SHP77 (cell line): ENCODE measurements around the gene SERTAD2.

ENCODE experiments used
- DNase-seq, 2 experiments: peaks; one replicate each; lab custom pipeline; 2025; lab: John Stamatoyannopoulos, UW

The SERTAD2 gene

GRCh38 chr2:64627860-64628841, 25.6 kb downstream of the SERTAD2 start:
- DNase-seq, result no peak

- peak; percentile 85 to 87 for DNase-seq
Observed at GRCh38 chr2:64626963-64627760, 26.6 kb downstream of the SERTAD2 start.

GRCh38 chr2:64626146-64626809, 27.4 kb downstream of the SERTAD2 start:
- no peak for DNase-seq

GRCh38 chr2:64625299-64626145, 28.2 kb downstream of the SERTAD2 start:
- no peak for DNase-seq

GRCh38 chr2:64624862-64625261, 28.9 kb downstream of the SERTAD2 start:
- DNase-seq, result no peak

- no peak for DNase-seq
Observed at GRCh38 chr2:64624108-64624610, 29.6 kb downstream of the SERTAD2 start.

GRCh38 chr2:64623242-64623850, 30.4 kb downstream of the SERTAD2 start:
- DNase-seq, result no peak

- DNase-seq, result no peak
Observed at GRCh38 chr2:64622443-64623241, 31.1 kb downstream of the SERTAD2 start.

GRCh38 chr2:64620661-64621060, 33.1 kb downstream of the SERTAD2 start:
- no peak for DNase-seq

- DNase-seq, result no peak
Observed at GRCh38 chr2:64617631-64618151, 36.0 kb downstream of the SERTAD2 start.

- DNase-seq, result no peak
Observed at GRCh38 chr2:64615844-64616536, 37.7 kb downstream of the SERTAD2 start.

GRCh38 chr2:64615192-64615763, 38.4 kb downstream of the SERTAD2 start:
- no peak for DNase-seq

- no peak for DNase-seq
Observed at GRCh38 chr2:64613276-64613675, 40.4 kb downstream of the SERTAD2 start.

GRCh38 chr2:64612575-64613195, 41.0 kb downstream of the SERTAD2 start:
- DNase-seq, result no peak

GRCh38 chr2:64610316-64610855, 43.3 kb downstream of the SERTAD2 start:
- no peak for DNase-seq

- DNase-seq, result no peak
Observed at GRCh38 chr2:64609942-64610281, 43.8 kb downstream of the SERTAD2 start.

- DNase-seq, result no peak
Observed at GRCh38 chr2:64609227-64609941, 44.3 kb downstream of the SERTAD2 start.
